ENCODE measurements around the gene SPR. TPM values are rescaled to one million over a fixed set of nuclear protein-coding genes. Genes with fewer than 3 reads are reported as not detected.

The SPR gene
- total RNA-seq, 1 experiment from 2014 or later, result 18.1 TPM

- TF ChIP-seq CTCF (IDR thresholded peaks at IDR 0.05; ENCODE audit: unreplicated experiment), result no peak
- DNase-seq (ENCODE audit: unreplicated experiment), result no peak
- Mint-ChIP-seq H3K27ac (ENCODE audit: low read depth, unreplicated experiment) (no peak overlapping the region), H3K9me3 (ENCODE audit: unreplicated experiment) (no peaks in the 10 kb centered on the region), H3K4me3 (ENCODE audit: unreplicated experiment) (no peak overlapping the region), H3K36me3 (ENCODE audit: insufficient read depth, unreplicated experiment) (no peaks in the 10 kb centered on the region), H3K27me3 (ENCODE audit: insufficient read depth, unreplicated experiment) (peaks cover 51% of the 10 kb centered on the region), H3K4me1 (ENCODE audit: insufficient read depth, unreplicated experiment) (no peaks in the 10 kb centered on the region)
- BruUV-seq (replicated peaks), result no TSS peak
- intact Hi-C loops (cut with micrococcal nuclease), result no loop called here
- POLR2A ChIA-PET, result no interaction called here
- CTCF ChIA-PET, result no interaction called here
Measured at GRCh38 chr2:72923833-72924352, 36.7 kb downstream of the SPR start.

- Mint-ChIP-seq H3K4me3 (ENCODE audit: unreplicated experiment) (no peak overlapping the region), H3K9me3 (ENCODE audit: unreplicated experiment) (no peaks in the 10 kb centered on the region), H3K27ac (ENCODE audit: low read depth, unreplicated experiment) (no peak overlapping the region), H3K27me3 (ENCODE audit: insufficient read depth, unreplicated experiment) (peaks cover 44% of the 10 kb centered on the region), H3K4me1 (ENCODE audit: insufficient read depth, unreplicated experiment) (no peaks in the 10 kb centered on the region), H3K36me3 (ENCODE audit: insufficient read depth, unreplicated experiment) (no peaks in the 10 kb centered on the region)
- CTCF ChIA-PET, result interaction anchor here (0.7 kb wide), 1 partner anchor 32 kb away, joined by 3 read pairs; no protein-coding TSS in a partner anchor
- BruUV-seq (replicated peaks), result no TSS peak
- POLR2A ChIA-PET, result no interaction called here
- DNase-seq (ENCODE audit: unreplicated experiment), result no peak
- TF ChIP-seq CTCF (IDR thresholded peaks at IDR 0.05; ENCODE audit: unreplicated experiment), result no peak
- intact Hi-C loops (cut with micrococcal nuclease), result no loop called here
Measured at GRCh38 chr2:72924353-72925240, 37.4 kb downstream of the SPR start.

GRCh38 chr2:72925328-72925943, 38.2 kb downstream of the SPR start:
- POLR2A ChIA-PET, result interaction anchor here (0.5 to 1.3 kb wide), 3 partner anchors 8 to 467 kb away, joined by 3 to 4 read pairs (median 3); partner anchors contain the start of gene EMX1
- intact Hi-C loops (cut with micrococcal nuclease), result no loop called here
- H3K4me3 Mint-ChIP-seq (ENCODE audit: unreplicated experiment), result no peak overlapping the region
- H3K36me3 Mint-ChIP-seq (ENCODE audit: insufficient read depth, unreplicated experiment), result no peaks in the 10 kb centered on the region
- H3K27me3 Mint-ChIP-seq (ENCODE audit: insufficient read depth, unreplicated experiment), result peaks cover 35% of the 10 kb centered on the region
- CTCF ChIA-PET, result interaction anchor here (0.5 to 2.5 kb wide), 7 partner anchors 19 to 287 kb away, joined by 3 to 8 read pairs (median 3); no protein-coding TSS in a partner anchor
- H3K4me1 Mint-ChIP-seq (ENCODE audit: insufficient read depth, unreplicated experiment), result no peaks in the 10 kb centered on the region
- no peak for DNase-seq (ENCODE audit: unreplicated experiment)
- H3K27ac Mint-ChIP-seq (ENCODE audit: low read depth, unreplicated experiment), result no peak overlapping the region
- no peaks in the 10 kb centered on the region for H3K9me3 Mint-ChIP-seq (ENCODE audit: unreplicated experiment)
- no TSS peak for BruUV-seq (replicated peaks)
- no peak for TF ChIP-seq CTCF (IDR thresholded peaks at IDR 0.05; ENCODE audit: unreplicated experiment)

- H3K4me1 Mint-ChIP-seq (ENCODE audit: insufficient read depth, unreplicated experiment), result no peaks in the 10 kb centered on the region
- intact Hi-C loops (cut with micrococcal nuclease), result no loop called here
- BruUV-seq (replicated peaks), result no TSS peak
- no peaks in the 10 kb centered on the region for H3K9me3 Mint-ChIP-seq (ENCODE audit: unreplicated experiment)
- no peaks in the 10 kb centered on the region for H3K36me3 Mint-ChIP-seq (ENCODE audit: insufficient read depth, unreplicated experiment)
- H3K27me3 Mint-ChIP-seq (ENCODE audit: insufficient read depth, unreplicated experiment), result peaks cover 31% of the 10 kb centered on the region
- POLR2A ChIA-PET, result interaction anchor here (0.5 to 1.3 kb wide), 4 partner anchors 9 to 468 kb away, joined by 3 read pairs; partner anchors contain the start of gene EMX1
- no peak for DNase-seq (ENCODE audit: unreplicated experiment)
- no peak for TF ChIP-seq CTCF (IDR thresholded peaks at IDR 0.05; ENCODE audit: unreplicated experiment)
- CTCF ChIA-PET, result interaction anchor here (0.6 to 2.7 kb wide), 9 partner anchors 9 to 251 kb away, joined by 3 to 9 read pairs (median 5); partner anchors contain the start of gene EMX1
- H3K4me3 Mint-ChIP-seq (ENCODE audit: unreplicated experiment), result no peak overlapping the region
- H3K27ac Mint-ChIP-seq (ENCODE audit: low read depth, unreplicated experiment), result no peak overlapping the region
Measured at GRCh38 chr2:72926368-72926767, 39.2 kb downstream of the SPR start.

Measured in MCF 10A (cell line).